HK-2 (cell line): ENCODE measurements around the gene SLC8A1.

ENCODE experiments used
- DNase-seq: peaks from one replicate; pipeline ENCODE4 v3.0.0-alpha.2; 2018; ENCODE audit not compliant: unreplicated experiment

The SLC8A1 gene

GRCh38 chr2:40310303-40310702, 141.6 kb downstream of the SLC8A1 start:
- DNase-seq: no peak

- DNase-seq: no peak
Observed at GRCh38 chr2:40304340-40304739, 147.6 kb downstream of the SLC8A1 start.

GRCh38 chr2:40303746-40304145, 148.1 kb downstream of the SLC8A1 start:
- DNase-seq: no peak

GRCh38 chr2:40302751-40303325, 149.1 kb downstream of the SLC8A1 start:
- no peak for DNase-seq

GRCh38 chr2:40300391-40300790, 151.5 kb downstream of the SLC8A1 start:
- DNase-seq: no peak

- DNase-seq: no peak
Observed at GRCh38 chr2:40299781-40300180, 152.1 kb downstream of the SLC8A1 start.

GRCh38 chr2:40299173-40299572, 152.7 kb downstream of the SLC8A1 start:
- no peak for DNase-seq

- DNase-seq: no peak
Observed at GRCh38 chr2:40298026-40298425, 153.9 kb downstream of the SLC8A1 start.

- no peak for DNase-seq
Observed at GRCh38 chr2:40292291-40292690, 159.6 kb downstream of the SLC8A1 start.

- no peak for DNase-seq
Observed at GRCh38 chr2:40289771-40290404, 162.0 kb downstream of the SLC8A1 start.

- DNase-seq: no peak
Observed at GRCh38 chr2:40287773-40288172, 164.1 kb downstream of the SLC8A1 start.

- DNase-seq: no peak
Observed at GRCh38 chr2:40287195-40287594, 164.7 kb downstream of the SLC8A1 start.

GRCh38 chr2:40286721-40287120, 165.2 kb downstream of the SLC8A1 start:
- no peak for DNase-seq

GRCh38 chr2:40285391-40285790, 166.5 kb downstream of the SLC8A1 start:
- DNase-seq: no peak

GRCh38 chr2:40284797-40285196, 167.1 kb downstream of the SLC8A1 start:
- DNase-seq: no peak

- DNase-seq: no peak
Observed at GRCh38 chr2:40283111-40283909, 168.6 kb downstream of the SLC8A1 start.

- DNase-seq: no peak
Observed at GRCh38 chr2:40282428-40282827, 169.5 kb downstream of the SLC8A1 start.

GRCh38 chr2:40281021-40281940, 170.6 kb downstream of the SLC8A1 start:
- DNase-seq: peak; percentile 7

- no peak for DNase-seq
Observed at GRCh38 chr2:40279482-40279881, 172.4 kb downstream of the SLC8A1 start.

GRCh38 chr2:40279001-40279400, 172.9 kb downstream of the SLC8A1 start:
- no peak for DNase-seq

- no peak for DNase-seq
Observed at GRCh38 chr2:40276076-40276475, 175.8 kb downstream of the SLC8A1 start.

- no peak for DNase-seq
Observed at GRCh38 chr2:40274270-40274669, 177.6 kb downstream of the SLC8A1 start.
